ENCODE results near the gene FGD3.

- TF ChIP-seq CTCF (IDR thresholded peaks at IDR 0.05) (no peak), EZH2 (IDR thresholded peaks at IDR 0.05; ENCODE audit: borderline replicate concordance, insufficient read depth, low read depth, low read length, poor library complexity, severe bottlenecking) (no peak)
Observed at GRCh38 chr9:92952906-92953610, 5.7 kb downstream of the FGD3 start.

All from B cell (primary cell).